ENCODE data around the gene SPTBN1. TPM values are rescaled to one million over a fixed set of nuclear protein-coding genes. Genes with fewer than 3 reads are reported as not detected.

The SPTBN1 gene
- total RNA-seq, 2 experiments from 2014 or later, result 171 to 184 TPM

- no peaks in the 10 kb centered on the region for H3K9me3 Mint-ChIP-seq
- CTCF ChIA-PET, result no interaction called here
- no peak for DNase-seq
- no peak overlapping the region for H3K27ac Mint-ChIP-seq
- H3K4me3 Mint-ChIP-seq, result no peak overlapping the region
- no peaks in the 10 kb centered on the region for H3K36me3 Mint-ChIP-seq (ENCODE audit: low read depth)
- H3K27me3 Mint-ChIP-seq, result peaks cover 2% of the 10 kb centered on the region
- POLR2A ChIA-PET, result no interaction called here
- H3K4me1 Mint-ChIP-seq, result no peaks in the 10 kb centered on the region
These were observed 17.9 kb upstream of the SPTBN1 start for GRCh38 chr2:54438271-54438670.

- Mint-ChIP-seq H3K4me3 (no peak overlapping the region), H3K27ac (no peak overlapping the region), H3K27me3 (peaks cover 2% of the 10 kb centered on the region), H3K4me1 (no peaks in the 10 kb centered on the region), H3K36me3 (ENCODE audit: low read depth) (no peaks in the 10 kb centered on the region), H3K9me3 (no peaks in the 10 kb centered on the region)
- POLR2A ChIA-PET, result no interaction called here
- CTCF ChIA-PET, result no interaction called here
- DNase-seq, result no peak
These were observed 16.5 kb upstream of the SPTBN1 start for GRCh38 chr2:54439582-54439981.

DNA sequence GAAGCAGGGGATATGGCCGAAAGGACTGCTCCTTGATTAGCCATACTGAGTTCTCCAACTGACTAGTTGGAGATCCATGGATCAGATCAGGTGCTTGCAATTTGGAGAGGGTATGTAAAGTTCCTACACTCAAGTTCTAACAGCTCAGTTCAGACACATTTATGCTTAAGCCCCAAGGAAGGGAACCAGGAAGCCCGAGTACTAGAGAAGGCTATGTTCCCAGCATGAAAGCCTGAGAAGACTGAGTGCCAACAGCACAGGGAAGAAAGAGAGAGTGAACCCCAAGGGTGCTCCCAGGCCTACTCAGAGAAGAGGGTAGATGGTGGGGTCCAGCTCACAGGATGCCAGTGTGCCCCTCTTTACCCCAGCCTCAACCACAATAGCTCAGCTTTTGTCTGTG, 16.1 kb upstream of the SPTBN1 start:
- H3K27ac Mint-ChIP-seq, result no peak overlapping the region
- H3K9me3 Mint-ChIP-seq, result no peaks in the 10 kb centered on the region
- ChIA-PET CTCF (no interaction called here), POLR2A (no interaction called here)
- H3K4me1 Mint-ChIP-seq, result no peaks in the 10 kb centered on the region
- H3K4me3 Mint-ChIP-seq, result no peak overlapping the region
- H3K27me3 Mint-ChIP-seq, result peaks cover 2% of the 10 kb centered on the region
- no peak for DNase-seq
- no peaks in the 10 kb centered on the region for H3K36me3 Mint-ChIP-seq (ENCODE audit: low read depth)

DNA sequence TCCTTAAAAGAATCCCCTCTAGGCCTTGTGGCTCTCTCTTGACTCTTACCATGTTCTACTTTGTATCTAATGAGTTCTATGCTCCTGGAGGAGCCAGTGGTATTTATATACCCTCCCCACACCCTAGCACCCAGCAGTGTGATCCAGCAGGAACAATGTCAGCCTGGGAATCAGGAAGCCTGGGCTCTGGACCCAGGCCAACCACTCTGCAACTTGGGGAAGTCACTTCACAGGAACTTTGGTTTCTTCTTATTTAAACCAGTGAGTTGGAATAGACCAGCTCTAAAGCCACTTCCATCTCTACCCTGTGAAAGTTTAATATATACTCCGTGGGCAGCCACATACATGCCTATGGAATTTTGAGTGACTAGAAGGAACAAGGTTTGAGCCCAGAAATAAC, 11.6 kb upstream of the SPTBN1 start:
- ChIA-PET CTCF (interaction anchor here (1.4 kb wide), 1 partner anchor 10 kb away, joined by 3 read pairs; no protein-coding TSS in a partner anchor), POLR2A (no interaction called here)
- Mint-ChIP-seq H3K36me3 (ENCODE audit: low read depth) (no peaks in the 10 kb centered on the region), H3K27me3 (peaks cover 4% of the 10 kb centered on the region), H3K27ac (no peak overlapping the region), H3K4me3 (no peak overlapping the region), H3K9me3 (no peaks in the 10 kb centered on the region), H3K4me1 (no peaks in the 10 kb centered on the region)
- no peak for DNase-seq

- peaks cover 5% of the 10 kb centered on the region for H3K27me3 Mint-ChIP-seq
- POLR2A ChIA-PET, result no interaction called here
- CTCF ChIA-PET, result interaction anchor here (1.4 kb wide), 1 partner anchor 9 kb away, joined by 5 read pairs; no protein-coding TSS in a partner anchor
- DNase-seq, result no peak
- H3K36me3 Mint-ChIP-seq (ENCODE audit: low read depth), result no peaks in the 10 kb centered on the region
- H3K4me3 Mint-ChIP-seq, result no peak overlapping the region
- H3K4me1 Mint-ChIP-seq, result no peaks in the 10 kb centered on the region
- H3K9me3 Mint-ChIP-seq, result no peaks in the 10 kb centered on the region
- H3K27ac Mint-ChIP-seq, result no peak overlapping the region
These were observed 10.0 kb upstream of the SPTBN1 start for GRCh38 chr2:54446122-54446521.

DNA sequence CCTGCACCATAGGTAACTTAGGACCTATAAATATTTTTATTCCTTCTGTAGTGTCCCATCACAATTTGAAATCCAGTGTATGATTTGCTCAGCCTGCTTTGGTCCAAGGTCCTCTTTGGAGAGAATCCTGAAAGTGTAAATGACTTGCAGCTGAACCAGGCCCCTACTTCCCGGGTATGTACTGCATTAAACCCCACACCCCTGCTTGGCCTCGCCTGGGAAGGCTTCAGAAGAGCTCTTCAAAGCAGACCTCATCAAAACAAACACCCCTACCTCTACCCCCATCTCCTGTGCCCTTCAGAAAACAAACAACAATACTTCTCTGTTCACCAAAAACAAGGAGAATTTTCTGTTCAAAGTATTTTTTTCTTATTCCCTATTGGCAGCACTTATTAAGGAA, 9.5 kb upstream of the SPTBN1 start:
- POLR2A ChIA-PET, result no interaction called here
- no peak overlapping the region for H3K4me3 Mint-ChIP-seq
- CTCF ChIA-PET, result interaction anchor here (1.4 kb wide), 1 partner anchor 10 kb away, joined by 5 read pairs; no protein-coding TSS in a partner anchor

GRCh38 chr2:54454548-54455130, 1.5 kb upstream of the SPTBN1 start:
- Mint-ChIP-seq H3K4me1 (peaks cover 14% of the 10 kb centered on the region), H3K27me3 (peaks cover 46% of the 10 kb centered on the region), H3K27ac (no peak overlapping the region), H3K36me3 (ENCODE audit: low read depth) (no peaks in the 10 kb centered on the region), H3K4me3 (peak overlapping the region; percentile 53), H3K9me3 (no peaks in the 10 kb centered on the region)
- DNase-seq, result no peak
- POLR2A ChIA-PET, result no interaction called here
- CTCF ChIA-PET, result interaction anchor here (0.6 kb wide), 1 partner anchor 214 kb away, joined by 3 read pairs; no protein-coding TSS in a partner anchor

More for the DNA sequence above, 9.5 kb upstream of the SPTBN1 start:
- Mint-ChIP-seq H3K4me1 (no peaks in the 10 kb centered on the region), H3K27ac (no peak overlapping the region), H3K27me3 (peaks cover 5% of the 10 kb centered on the region), H3K9me3 (no peaks in the 10 kb centered on the region), H3K36me3 (ENCODE audit: low read depth) (no peaks in the 10 kb centered on the region)
- DNase-seq, result no peak

DNA sequence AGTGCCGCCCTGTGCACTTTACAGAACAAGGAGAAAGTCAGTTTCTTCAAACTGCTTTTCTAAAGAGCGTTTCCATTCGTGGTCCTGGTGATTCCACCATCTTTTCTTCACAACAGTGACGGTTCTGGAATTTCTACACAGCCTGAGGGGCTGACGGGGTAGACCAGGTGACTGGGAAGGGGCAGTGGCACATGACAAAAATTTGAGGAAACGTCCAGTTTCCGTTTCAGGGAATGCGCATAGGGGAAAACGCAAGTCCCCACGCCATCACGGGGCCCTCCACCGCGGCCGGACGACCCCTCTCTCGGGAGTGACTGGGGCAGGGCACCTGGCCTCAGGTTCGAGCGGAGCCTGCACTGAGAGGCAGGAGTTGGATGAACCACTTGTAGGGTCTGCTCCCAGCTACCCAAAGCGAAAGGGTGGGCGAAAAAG, 980 bp upstream of the SPTBN1 start:
- H3K9me3 Mint-ChIP-seq, result no peaks in the 10 kb centered on the region
- H3K27me3 Mint-ChIP-seq, result peaks cover 49% of the 10 kb centered on the region
- ChIA-PET POLR2A (no interaction called here), CTCF (interaction anchor here (0.6 kb wide), 2 partner anchors 213 to 558 kb away, joined by 3 to 4 read pairs; no protein-coding TSS in a partner anchor)
- DNase-seq, result no peak
- H3K4me3 Mint-ChIP-seq, result peak overlapping the region; percentile 53
- no peaks in the 10 kb centered on the region for H3K36me3 Mint-ChIP-seq (ENCODE audit: low read depth)
- no peak overlapping the region for H3K27ac Mint-ChIP-seq
- peaks cover 14% of the 10 kb centered on the region for H3K4me1 Mint-ChIP-seq

DNA sequence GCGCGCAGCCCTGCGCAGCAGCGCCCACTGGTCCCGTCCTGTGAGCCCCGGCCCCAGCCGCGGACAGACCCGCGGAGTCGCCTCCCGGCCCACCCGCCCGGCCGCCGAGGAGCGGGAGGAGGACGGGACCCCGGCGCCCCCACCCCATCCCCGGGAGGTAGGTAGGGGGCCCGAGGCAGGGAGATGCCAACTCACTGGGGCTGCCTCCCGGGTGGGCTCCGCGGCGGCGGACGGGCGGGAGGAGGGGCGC, 160 bp downstream of the SPTBN1 start:
- Mint-ChIP-seq H3K4me3 (peak overlapping the region; percentile 16), H3K27ac (no peak overlapping the region), H3K27me3 (peaks cover 59% of the 10 kb centered on the region), H3K4me1 (peaks cover 14% of the 10 kb centered on the region), H3K36me3 (ENCODE audit: low read depth) (no peaks in the 10 kb centered on the region), H3K9me3 (no peaks in the 10 kb centered on the region)
- DNase-seq, result no peak
- ChIA-PET POLR2A (no interaction called here), CTCF (no interaction called here)

DNA sequence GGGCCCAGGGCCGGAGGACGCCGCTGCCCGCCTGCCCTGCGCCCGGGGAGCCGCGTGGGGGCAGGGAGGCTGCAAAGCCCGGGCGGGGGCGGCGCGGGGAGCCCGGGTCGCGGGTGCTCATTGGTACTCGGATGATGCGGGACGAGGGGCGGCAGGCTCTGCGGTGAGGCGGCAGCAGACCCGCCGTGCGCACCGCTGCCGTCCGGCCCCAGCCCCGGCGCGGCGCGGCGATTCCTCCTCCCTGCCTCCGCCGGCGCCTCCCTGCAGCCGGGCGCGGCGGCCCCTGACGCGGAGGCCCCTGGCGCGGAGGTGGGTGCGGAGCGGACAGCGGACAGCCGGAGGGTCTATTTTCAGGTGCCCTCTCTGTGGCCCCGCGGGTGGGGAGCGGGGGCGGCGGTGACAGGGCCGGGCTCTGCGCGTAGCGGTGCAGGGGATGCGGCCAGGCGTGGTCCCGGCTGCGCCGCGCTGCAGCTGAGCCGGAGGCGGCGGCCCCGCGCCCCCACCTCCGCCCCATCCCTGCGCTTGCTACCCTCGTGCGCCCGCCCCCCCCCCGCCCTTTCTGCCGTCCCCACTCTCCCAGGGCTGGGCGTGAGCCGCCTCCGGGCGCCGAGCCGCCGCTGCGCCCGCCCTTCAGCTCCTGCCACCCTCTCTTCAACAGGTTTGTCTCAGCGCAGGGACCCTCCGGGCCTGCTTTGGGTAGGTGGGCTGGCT, 640 bp downstream of the SPTBN1 start:
- DNase-seq, result no peak
- no peaks in the 10 kb centered on the region for H3K36me3 Mint-ChIP-seq (ENCODE audit: low read depth)
- H3K27ac Mint-ChIP-seq, result no peak overlapping the region
- ChIA-PET CTCF (interaction anchor here (0.5 kb wide), 1 partner anchor 699 kb away, joined by 3 read pairs; no protein-coding TSS in a partner anchor), POLR2A (no interaction called here)
- H3K4me1 Mint-ChIP-seq, result peaks cover 14% of the 10 kb centered on the region
- peaks cover 60% of the 10 kb centered on the region for H3K27me3 Mint-ChIP-seq
- H3K4me3 Mint-ChIP-seq, result peak overlapping the region; percentile 78
- H3K9me3 Mint-ChIP-seq, result no peaks in the 10 kb centered on the region

- Mint-ChIP-seq H3K27me3 (peaks cover 60% of the 10 kb centered on the region), H3K36me3 (ENCODE audit: low read depth) (no peaks in the 10 kb centered on the region), H3K4me3 (peak overlapping the region; percentile 78), H3K9me3 (no peaks in the 10 kb centered on the region), H3K4me1 (peaks cover 14% of the 10 kb centered on the region), H3K27ac (no peak overlapping the region)
- ChIA-PET CTCF (interaction anchor here (0.5 kb wide), 1 partner anchor 700 kb away, joined by 3 read pairs; no protein-coding TSS in a partner anchor), POLR2A (no interaction called here)
- DNase-seq, result no peak
These were observed 1.3 kb downstream of the SPTBN1 start for GRCh38 chr2:54457323-54458023.

DNA sequence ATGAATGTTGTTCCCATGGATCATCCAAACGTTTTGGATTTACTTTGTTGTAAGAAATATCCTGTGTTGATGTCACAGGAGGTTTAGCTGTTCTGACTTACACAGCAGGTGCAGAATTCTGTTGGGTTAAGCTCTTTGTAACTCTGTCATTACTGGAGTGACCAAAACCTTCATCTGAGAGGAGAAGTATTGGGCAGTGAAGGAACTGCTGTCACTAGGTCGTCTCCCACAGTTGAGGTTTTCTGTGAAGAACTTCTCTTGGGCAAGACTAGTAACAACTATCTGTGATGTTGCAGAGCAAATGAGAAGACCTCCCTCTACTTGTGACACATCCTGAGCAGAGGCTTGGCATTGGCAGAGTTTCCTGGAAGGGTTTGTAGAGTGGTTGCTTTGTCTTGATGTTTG, 2.9 kb downstream of the SPTBN1 start:
- no peak for DNase-seq
- ChIA-PET CTCF (no interaction called here), POLR2A (no interaction called here)
- Mint-ChIP-seq H3K36me3 (ENCODE audit: low read depth) (no peaks in the 10 kb centered on the region), H3K4me1 (peaks cover 14% of the 10 kb centered on the region), H3K9me3 (no peaks in the 10 kb centered on the region), H3K4me3 (no peak overlapping the region), H3K27me3 (peaks cover 65% of the 10 kb centered on the region), H3K27ac (no peak overlapping the region)

GRCh38 chr2:54461261-54461660, 5.1 kb downstream of the SPTBN1 start:
- no peak overlapping the region for H3K27ac Mint-ChIP-seq
- no peak overlapping the region for H3K4me3 Mint-ChIP-seq
- no peaks in the 10 kb centered on the region for H3K9me3 Mint-ChIP-seq
- H3K4me1 Mint-ChIP-seq, result peaks cover 7% of the 10 kb centered on the region
- H3K27me3 Mint-ChIP-seq, result peaks cover 57% of the 10 kb centered on the region
- H3K36me3 Mint-ChIP-seq (ENCODE audit: low read depth), result no peaks in the 10 kb centered on the region
- no peak for DNase-seq
- ChIA-PET POLR2A (no interaction called here), CTCF (no interaction called here)
